ENCODE measurements around the gene TES.

GRCh38 chr7:116259871-116260440 is 49.6 kb downstream of the TES start:
- TF ChIP-seq CTCF (IDR thresholded peaks at IDR 0.05; ENCODE audit: poor library complexity, severe bottlenecking) (no peak), EP300 (conservative IDR thresholded peaks at IDR 0.05; ENCODE audit: poor library complexity, severe bottlenecking) (no peak), TAF1 (IDR thresholded peaks at IDR 0.05; ENCODE audit: low read depth) (no peak), POLR2AphosphoS5 (IDR thresholded peaks at IDR 0.05) (no peak), SMC3 (conservative IDR thresholded peaks at IDR 0.05; ENCODE audit: poor library complexity) (no peak), REST (IDR thresholded peaks at IDR 0.05; ENCODE audit: borderline replicate concordance) (no peak), EZH2 (IDR thresholded peaks at IDR 0.05; ENCODE audit: borderline replicate concordance, insufficient read depth, low read length, poor library complexity, severe bottlenecking) (no peak), RAD21 (conservative IDR thresholded peaks at IDR 0.05) (no peak)

All from neural cell (in vitro differentiated cells).